C4-2B (cell line): ENCODE measurements around the gene TMPRSS6.

ENCODE experiments used
- H3K27ac ChIP-seq: fragments of 450-650 bp; 2 replicates; pipeline ENCODE4 v1.5.1; 2017
- ZFX ChIP-seq: fragments of 450-650 bp; IDR thresholded peaks from 2 replicates; pipeline ENCODE4 v1.6.1; 2017
- TF ChIP-seq, protein P1 (sequence below): fragments of 450-650 bp; conservative IDR thresholded peaks from 2 replicates; pipeline ENCODE4 v1.5.1; 2017; ENCODE audit warnings: mild to moderate bottlenecking

TMPRSS6 gene

DNA sequence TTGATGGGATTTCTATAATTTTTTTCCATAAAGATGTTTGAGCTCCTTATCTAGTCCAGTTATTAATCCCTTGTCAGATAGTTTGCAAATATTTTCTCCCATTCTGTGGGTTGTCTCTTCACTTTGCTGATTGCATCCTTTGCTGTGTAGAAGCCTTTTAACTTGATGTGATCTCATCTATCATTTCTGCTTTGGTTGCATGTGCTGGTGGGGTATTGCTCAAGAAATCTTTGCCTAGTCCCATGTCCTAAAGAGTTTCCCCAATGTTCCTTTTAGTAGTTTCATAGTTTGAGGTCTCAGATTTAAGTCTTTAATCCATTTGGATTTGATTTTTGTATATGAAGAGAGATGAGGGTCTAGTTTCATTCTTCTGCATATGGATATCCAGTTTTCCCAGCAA lies 41.9 kb upstream of the TMPRSS6 start:
- TF ChIP-seq, protein P1, sequence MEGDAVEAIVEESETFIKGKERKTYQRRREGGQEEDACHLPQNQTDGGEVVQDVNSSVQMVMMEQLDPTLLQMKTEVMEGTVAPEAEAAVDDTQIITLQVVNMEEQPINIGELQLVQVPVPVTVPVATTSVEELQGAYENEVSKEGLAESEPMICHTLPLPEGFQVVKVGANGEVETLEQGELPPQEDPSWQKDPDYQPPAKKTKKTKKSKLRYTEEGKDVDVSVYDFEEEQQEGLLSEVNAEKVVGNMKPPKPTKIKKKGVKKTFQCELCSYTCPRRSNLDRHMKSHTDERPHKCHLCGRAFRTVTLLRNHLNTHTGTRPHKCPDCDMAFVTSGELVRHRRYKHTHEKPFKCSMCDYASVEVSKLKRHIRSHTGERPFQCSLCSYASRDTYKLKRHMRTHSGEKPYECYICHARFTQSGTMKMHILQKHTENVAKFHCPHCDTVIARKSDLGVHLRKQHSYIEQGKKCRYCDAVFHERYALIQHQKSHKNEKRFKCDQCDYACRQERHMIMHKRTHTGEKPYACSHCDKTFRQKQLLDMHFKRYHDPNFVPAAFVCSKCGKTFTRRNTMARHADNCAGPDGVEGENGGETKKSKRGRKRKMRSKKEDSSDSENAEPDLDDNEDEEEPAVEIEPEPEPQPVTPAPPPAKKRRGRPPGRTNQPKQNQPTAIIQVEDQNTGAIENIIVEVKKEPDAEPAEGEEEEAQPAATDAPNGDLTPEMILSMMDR, result no peak
- H3K27ac ChIP-seq, result no peak overlapping the region

DNA sequence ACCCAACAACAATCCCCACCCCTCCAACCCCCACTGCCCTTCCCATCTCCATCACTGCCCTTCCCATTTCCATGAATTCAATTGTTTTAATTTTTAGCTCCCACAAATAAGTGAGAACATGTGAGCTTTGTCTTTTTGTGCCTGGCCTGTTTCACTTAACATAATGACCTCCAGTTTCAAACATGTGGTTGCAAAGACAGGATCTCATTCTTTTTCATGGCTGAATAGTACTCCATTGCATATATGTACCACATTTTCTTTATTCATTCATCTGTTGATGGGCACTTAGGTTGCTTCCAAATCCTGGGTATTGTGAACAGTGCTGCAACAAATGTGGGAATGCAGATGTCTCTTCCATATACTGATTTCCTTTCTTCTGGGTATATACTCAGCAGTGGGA lies 41.2 kb upstream of the TMPRSS6 start:
- no peak overlapping the region for H3K27ac ChIP-seq
- TF ChIP-seq, protein P1, result no peak
- no peak for TF ChIP-seq ZFX

DNA sequence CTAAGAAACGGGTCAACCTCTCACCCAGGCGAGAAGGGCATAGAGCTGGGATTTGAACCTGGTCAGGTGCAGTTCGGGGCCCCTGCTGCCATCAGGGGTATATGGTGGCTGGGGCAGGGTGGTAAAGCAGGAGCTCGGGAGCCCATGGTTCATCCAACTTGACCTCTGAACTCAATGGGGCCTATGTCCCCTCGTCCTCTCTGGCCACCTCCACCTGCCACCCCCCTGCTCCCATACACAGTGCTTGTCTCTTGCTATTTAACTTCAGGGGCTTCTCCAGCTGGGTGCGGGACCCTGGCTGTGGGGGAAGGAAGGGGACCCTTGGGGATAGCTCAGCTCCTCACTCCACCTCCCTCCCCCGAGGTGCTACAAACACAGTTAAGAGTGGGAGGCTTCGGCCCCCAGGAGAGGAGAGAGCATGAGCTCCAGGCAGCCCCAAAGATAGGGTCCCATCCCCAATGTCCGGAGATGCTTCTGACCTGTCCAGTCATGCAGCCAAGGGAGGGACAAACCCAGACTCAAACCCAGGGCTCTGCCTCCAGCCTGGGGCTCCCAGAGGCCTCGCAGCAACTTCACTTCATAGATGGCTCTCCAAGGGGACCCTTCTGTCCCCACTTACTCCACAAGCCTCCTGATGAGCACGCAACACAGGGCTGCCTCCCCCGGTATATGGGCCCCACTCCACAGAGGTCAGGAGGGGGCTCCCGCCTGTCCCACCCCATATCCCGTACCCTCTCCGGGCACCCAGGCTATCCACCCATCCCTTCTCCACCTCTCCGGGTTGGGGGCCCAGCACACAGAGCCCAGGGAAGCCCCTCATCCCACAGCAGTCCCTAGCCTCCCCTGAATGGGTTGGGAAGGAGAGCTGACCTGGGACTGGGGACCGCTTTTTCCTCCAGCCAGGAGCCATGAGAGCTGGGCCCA lies 39.5 kb upstream of the TMPRSS6 start:
- TF ChIP-seq, protein P1, result no peak
- TF ChIP-seq ZFX, result no peak
- H3K27ac ChIP-seq, result no peak overlapping the region

DNA sequence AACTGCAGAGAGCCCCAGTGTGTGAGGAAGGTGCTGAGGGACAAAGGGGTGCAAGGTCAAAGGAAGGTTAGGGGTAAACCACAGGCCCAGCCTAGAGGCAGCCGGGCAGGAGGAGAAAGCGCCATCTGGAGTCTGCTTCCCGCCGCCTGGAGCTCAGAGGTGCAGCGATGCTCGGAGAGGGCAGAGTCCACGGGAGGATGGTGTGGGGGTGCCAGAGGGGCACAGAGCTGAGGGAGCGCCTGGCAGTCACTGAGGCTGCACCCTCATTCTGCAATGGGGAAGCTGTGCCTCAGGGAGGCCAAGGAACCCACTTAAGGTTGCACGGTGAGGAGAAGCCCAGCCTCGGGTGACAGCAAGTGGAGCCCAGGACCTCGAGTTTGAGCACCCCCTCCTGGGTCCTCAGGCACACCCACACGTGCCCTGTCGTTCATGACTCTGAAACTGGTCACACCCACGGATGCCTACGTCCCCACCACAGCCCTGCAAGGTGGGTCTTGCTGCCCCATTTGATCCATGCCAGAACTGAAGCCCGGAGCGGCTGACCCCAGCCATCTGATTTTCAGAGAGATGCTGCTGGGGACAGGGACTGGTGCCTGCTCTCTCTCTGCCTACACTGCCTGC lies 38.6 kb upstream of the TMPRSS6 start:
- no peak overlapping the region for H3K27ac ChIP-seq
- TF ChIP-seq ZFX, result no peak
- TF ChIP-seq, protein P1, result no peak

DNA sequence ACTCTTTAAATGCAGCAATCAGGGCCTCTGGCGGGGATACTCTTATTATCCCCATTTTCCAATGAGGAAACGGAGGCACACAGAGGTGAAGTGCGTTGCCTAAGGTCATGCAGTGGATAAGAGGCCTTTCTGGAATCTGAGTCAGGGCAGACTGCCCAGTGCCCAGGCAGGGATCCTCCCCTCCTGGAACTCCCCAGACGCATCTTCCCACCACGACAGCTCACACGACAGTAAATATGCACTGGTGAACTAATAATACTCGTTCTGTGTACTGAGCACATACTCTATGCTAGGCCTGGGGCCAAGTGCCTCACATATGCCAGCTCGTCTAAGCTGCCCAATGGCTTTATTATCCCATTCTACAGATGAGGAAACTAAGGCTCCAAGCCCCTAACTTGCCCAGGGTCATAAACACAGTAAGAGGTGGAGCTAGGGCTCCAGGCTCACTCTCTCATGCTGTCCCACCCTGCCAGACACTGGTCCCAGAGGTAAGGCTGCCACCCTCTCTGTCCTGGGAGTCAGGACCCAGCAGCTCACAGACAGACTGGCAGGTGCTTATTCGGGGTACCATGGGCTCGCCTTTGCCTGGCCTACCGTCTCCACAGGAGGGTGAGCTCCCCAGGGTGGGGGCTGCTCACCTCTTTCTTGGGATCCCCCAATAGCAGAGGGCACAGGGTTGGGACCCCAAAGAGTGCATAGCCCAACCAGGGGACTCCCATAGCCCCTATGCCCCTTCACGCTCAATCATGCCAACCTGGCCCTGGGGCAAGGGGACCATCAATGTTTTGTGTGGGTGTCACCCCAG lies 37.9 kb upstream of the TMPRSS6 start:
- TF ChIP-seq ZFX, result no peak
- TF ChIP-seq, protein P1, result no peak
- H3K27ac ChIP-seq, result no peak overlapping the region; the same call in 1 of the 2 replicates

DNA sequence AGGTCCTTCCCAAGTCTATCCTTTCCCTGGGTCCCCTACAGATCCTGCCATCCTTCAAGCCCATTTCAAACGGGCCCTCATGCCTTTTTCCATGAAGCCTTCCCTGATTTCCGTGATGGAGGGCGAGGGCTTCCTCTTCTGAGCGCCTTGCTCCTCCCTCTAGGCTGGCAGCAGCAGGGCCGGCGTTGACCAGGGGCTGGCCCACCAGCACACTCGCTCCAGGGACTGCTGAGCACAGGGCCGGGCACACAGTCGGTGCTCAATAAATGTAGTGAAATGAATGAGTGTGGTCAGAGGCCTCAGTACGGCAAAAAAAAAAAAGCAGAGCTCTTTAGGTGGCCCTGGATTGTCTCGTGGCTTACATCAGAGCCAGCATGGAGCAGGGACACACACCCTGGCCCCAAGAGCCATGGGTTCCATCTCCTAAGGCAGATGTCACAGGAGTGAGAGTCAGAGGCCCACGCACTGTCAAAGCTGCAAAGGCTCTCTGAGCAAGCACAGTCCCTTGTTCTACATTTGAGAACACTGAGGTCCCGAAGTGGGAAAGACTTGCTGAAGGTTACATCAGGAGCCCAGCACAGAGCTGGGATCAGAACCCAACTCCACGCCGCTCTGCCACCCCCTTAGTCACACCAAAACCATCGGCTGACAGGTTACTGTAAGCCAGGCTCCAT lies 37.1 kb upstream of the TMPRSS6 start:
- TF ChIP-seq ZFX, result no peak
- TF ChIP-seq, protein P1, result no peak
- no peak overlapping the region; the same call in 1 of the 2 replicates for H3K27ac ChIP-seq
